Esophagus squamous epithelium (tissue), 4 donors: Measurements from ENCODE around the gene STAT2.

Experiments
- POLR2A ChIP-seq, 4 donors: fragments of 450-650 bp; IDR thresholded peaks; one replicate each; pipeline ENCODE4 v1.6.1; 2017; ENCODE audit warnings: antibody characterized with exemption in 4 of 4, mild to moderate bottlenecking in 4 of 4, moderate library complexity in 3 of 4
- TF ChIP-seq, protein P1 (sequence below), 6 experiments: fragments of 450-650 bp in 4 of 6; fragments of 200-600 bp in 2 of 6; sonication (generic) in 2 of 6; IDR thresholded peaks; one replicate each; pipeline ENCODE4 v1.5.1; 2016 to 2019; ENCODE audit warnings: antibody characterized with exemption in 6 of 6, mild to moderate bottlenecking in 4 of 6, moderate library complexity in 4 of 6

DNA sequence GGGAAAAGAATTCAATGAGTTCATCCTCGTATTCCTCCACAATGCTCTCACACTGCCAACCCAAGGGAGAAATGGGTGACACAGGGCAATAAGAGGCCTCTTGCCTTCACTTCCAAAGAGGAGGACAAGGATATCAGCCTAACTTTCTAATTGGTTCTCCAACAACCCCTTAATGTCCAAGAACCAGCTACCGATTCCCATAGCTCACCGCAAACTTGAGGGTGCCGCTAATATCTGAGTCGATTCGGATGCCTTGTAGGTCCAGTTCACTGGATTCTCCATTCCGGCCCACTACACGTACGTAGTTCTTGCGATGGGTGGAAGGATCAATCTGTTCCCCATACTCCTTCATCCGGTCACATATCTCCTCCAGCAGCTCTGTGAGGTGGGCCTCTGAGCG, 48.9 kb downstream of the STAT2 start:
- TF ChIP-seq, protein P1, sequence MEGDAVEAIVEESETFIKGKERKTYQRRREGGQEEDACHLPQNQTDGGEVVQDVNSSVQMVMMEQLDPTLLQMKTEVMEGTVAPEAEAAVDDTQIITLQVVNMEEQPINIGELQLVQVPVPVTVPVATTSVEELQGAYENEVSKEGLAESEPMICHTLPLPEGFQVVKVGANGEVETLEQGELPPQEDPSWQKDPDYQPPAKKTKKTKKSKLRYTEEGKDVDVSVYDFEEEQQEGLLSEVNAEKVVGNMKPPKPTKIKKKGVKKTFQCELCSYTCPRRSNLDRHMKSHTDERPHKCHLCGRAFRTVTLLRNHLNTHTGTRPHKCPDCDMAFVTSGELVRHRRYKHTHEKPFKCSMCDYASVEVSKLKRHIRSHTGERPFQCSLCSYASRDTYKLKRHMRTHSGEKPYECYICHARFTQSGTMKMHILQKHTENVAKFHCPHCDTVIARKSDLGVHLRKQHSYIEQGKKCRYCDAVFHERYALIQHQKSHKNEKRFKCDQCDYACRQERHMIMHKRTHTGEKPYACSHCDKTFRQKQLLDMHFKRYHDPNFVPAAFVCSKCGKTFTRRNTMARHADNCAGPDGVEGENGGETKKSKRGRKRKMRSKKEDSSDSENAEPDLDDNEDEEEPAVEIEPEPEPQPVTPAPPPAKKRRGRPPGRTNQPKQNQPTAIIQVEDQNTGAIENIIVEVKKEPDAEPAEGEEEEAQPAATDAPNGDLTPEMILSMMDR (IDR thresholded peaks at IDR 0.05) = no peak
- TF ChIP-seq POLR2A (IDR thresholded peaks at IDR 0.05) = no peak
